GM19324 (cell line): ENCODE measurements around the gene PIGA.
"Not testable (repeated sequence)": the region's sequence is repeated elsewhere in the genome, so short reads cannot be mapped to it uniquely, and the experiment has no call there.

Experiments
- ATAC-seq: cut with Tn5 transposase; IDR thresholded peaks from one replicate; pipeline ENCODE4 v1.9.1; 2021; ENCODE audit warnings: mild to moderate bottlenecking, moderate library complexity; ENCODE audit not compliant: unreplicated experiment, low FRiP score

The PIGA gene

DNA sequence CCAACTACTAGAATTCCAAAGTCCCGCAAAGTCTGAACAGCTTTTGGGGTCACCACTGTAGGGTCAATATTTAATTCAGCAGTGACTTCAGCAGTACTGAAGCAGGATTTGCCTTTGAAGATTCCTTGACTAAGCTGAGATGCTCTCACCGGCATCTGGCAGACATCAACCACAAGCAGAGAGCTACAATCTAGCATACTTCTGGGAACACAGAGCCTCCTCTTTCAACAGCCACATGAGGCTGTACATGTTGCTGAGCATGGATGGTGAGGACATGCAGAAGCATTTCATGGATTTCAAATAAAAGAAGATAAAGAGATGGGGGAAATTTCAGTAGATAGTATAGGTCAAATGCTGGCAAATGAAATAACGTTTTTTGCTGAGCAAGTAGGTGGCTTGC lies 13.3 kb downstream of the PIGA start:
- ATAC-seq, result no peak

DNA sequence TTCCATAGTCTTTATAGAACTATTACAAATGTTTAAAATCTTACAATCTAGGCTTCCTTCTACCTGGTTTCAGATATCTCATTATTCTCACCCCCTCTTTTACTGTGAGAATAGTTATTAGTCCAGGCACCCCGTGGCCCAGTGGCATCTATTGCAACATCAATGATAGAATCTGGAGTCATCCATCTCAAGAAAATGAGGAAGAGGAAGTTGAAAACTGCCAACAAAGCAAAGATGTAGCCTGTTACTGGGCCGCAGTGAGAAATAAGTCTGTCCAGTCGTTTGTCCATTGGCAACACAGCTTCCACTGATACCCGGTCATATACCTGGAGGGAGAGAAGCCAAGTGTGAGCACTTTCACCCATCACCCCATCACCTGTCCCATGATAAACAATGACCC lies 13.9 kb downstream of the PIGA start:
- ATAC-seq, result no peak

GRCh38 chrX:15320297-15320696 lies 15.0 kb downstream of the PIGA start:
- no peak for ATAC-seq

DNA sequence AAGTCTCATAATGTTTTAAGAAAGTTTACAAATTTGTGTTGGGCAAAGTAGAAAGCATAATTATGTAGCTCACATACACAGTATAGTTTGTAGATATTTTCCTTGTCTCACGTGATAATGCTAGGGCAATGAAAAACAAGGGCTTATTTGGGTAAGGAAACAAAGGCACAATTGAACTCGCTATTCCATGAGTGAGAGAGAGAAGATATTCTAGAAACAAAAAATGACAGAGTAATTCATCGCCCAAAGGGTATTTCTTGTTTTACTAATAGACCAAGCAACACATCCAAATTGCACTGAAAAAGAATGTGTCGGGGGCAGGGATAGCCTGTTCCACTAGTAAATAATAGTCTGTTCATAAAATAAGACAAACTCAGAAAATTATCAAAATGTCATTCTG lies 16.2 kb downstream of the PIGA start:
- no peak for ATAC-seq

- ATAC-seq, result no peak
These were observed 19.8 kb downstream of the PIGA start, which contains the start of gene ASB11 for GRCh38 chrX:15315509-15315908. Gene ASB11 (minus strand): TSS chrX:15315640. CDS start chrX:15315605, 35 bp downstream.

DNA sequence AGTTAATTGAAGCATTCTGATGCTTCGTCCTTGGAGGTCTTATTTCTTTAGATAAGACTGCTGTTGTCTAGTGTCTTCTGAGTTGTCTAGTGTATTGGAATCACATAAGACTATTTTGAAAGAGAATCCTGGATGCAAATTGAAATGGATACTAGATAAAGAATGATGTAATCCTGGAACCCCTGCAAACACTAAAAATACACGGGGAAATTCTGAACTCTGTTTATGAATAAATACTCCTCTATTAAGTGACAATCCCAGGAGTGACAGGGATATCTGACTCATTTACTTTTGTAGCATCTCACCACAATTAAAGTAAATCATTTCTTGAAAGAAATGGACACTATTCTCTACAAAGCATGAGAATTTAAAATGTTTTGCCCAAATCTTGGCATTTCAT lies 20.9 kb downstream of the PIGA start:
- ATAC-seq, result no peak

DNA sequence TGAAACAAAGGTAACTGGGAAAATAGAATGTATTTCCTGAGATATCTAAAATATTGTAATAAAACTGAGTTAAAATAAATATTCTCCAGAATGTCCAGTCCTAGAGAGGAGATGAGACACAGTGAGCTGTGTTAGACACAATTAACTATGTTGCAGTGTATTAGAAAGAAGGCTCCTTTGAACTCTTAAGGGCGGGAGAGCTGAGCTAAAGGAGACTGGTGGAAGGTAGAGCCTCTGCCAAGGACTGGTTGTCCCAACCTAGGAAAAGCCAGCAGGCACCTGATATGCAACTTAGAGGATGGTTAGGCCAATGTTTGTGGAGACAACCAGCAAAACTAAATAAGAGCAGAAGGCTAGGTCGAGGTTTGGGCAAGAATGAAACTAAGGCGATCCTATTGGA lies 24.2 kb downstream of the PIGA start:
- no peak for ATAC-seq

DNA sequence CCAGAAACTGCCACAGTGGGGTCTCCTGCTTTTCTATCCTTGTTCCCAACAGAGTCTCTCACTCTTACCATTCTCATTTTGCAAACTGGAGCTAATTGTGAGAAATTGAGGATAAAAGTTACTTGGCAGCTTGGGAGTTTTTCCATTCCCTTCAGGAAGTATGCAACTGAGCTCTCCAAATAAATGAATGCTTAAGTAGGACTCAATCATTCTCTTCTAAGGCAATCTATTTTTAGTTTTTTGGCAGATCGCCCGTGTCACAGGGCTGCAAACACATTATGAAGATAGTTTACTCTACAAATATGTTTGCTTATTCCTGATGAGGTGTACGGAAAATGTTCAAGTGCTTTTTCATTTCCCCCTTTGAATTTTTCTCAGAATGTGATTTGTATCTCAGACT lies 25.2 kb downstream of the PIGA start:
- ATAC-seq, result no peak

DNA sequence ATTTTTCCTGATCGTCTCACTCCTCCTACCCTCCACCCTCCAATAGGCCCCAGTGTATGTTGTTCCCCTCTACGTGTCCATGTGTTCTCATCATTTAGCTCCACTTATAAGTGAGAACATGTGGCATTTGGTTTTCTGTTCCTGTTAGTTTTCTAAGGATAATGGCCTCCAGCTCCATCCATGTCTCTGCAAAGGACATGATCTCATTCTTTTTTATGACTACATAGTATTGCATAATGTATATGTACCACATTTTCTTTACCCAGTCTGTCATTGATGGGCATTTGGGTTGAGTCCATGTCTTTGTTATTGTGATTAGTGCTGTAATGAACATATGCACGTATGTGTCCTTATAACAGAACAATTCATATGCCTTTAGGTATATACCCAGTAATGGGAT lies 29.4 kb downstream of the PIGA start:
- ATAC-seq, result not testable (repeated sequence)

- no peak for ATAC-seq
These were observed 33.4 kb downstream of the PIGA start for GRCh38 chrX:15301924-15302323.

GRCh38 chrX:15299941-15300851 lies 35.1 kb downstream of the PIGA start:
- ATAC-seq, result no peak

DNA sequence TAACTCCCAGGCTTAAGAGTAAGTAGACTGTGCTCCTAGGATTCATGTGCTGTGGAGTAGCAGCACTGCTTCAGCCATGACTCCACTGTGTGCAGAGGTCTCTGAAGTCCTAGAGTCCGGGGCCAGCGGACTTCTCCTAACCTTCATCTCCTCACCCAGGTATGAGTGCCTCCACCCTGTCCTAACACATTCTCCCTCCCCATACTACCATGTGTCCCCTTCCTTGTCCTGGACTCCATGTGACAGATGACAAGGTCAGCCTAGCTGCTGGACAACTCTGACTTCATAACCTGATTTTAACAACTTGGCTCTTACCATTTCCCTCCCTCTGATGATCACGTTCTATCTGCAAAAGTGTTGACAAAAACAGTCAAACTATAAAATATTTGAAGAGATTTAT lies 36.5 kb downstream of the PIGA start:
- ATAC-seq, result no peak

GRCh38 chrX:15298201-15298600 lies 37.1 kb downstream of the PIGA start:
- no peak for ATAC-seq

DNA sequence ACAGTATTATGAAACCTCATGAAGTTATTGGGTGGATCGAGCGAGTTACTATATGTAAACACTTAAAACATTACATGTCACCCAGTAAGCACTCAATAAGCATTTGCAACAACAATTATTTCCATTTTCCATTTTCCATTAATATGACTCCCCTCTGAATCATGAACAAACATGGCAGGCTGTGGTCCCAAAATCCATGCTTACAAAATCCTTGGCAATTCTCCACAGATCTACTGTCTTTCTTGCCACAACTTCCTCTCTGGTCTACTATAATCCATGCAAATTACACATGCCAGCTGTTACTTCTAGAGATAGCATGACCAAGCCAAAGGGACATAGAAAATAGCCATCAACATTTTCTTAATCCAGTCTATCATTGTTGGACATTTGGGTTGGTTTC lies 41.9 kb downstream of the PIGA start:
- no peak for ATAC-seq

- no peak for ATAC-seq
These were observed 42.5 kb downstream of the PIGA start for GRCh38 chrX:15292861-15293260.

GRCh38 chrX:15277604-15278003 lies 57.7 kb downstream of the PIGA start:
- no peak for ATAC-seq

DNA sequence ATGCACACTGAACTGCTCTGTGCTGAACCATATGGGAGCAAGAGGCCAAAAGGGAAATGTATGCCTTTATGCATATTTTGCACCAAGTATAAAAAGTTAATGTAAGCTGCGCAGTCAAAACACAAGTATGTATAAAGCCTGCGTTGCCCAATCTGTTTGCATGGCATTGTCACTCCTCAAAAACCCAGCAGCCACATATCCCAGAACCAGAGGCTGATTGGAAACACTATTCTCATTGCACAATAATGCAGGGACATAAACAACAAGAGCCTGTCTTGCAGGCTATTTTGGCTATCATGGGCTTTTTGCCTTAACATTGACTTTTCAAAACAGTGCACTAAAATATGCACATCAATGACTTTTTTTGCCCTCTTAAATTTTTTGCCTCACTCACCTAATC lies 60.4 kb downstream of the PIGA start:
- no peak for ATAC-seq

- ATAC-seq, result not testable (repeated sequence)
These were observed 62.0 kb downstream of the PIGA start for GRCh38 chrX:15273275-15273674.

GRCh38 chrX:15271757-15272156 lies 63.6 kb downstream of the PIGA start:
- ATAC-seq, result no peak

DNA sequence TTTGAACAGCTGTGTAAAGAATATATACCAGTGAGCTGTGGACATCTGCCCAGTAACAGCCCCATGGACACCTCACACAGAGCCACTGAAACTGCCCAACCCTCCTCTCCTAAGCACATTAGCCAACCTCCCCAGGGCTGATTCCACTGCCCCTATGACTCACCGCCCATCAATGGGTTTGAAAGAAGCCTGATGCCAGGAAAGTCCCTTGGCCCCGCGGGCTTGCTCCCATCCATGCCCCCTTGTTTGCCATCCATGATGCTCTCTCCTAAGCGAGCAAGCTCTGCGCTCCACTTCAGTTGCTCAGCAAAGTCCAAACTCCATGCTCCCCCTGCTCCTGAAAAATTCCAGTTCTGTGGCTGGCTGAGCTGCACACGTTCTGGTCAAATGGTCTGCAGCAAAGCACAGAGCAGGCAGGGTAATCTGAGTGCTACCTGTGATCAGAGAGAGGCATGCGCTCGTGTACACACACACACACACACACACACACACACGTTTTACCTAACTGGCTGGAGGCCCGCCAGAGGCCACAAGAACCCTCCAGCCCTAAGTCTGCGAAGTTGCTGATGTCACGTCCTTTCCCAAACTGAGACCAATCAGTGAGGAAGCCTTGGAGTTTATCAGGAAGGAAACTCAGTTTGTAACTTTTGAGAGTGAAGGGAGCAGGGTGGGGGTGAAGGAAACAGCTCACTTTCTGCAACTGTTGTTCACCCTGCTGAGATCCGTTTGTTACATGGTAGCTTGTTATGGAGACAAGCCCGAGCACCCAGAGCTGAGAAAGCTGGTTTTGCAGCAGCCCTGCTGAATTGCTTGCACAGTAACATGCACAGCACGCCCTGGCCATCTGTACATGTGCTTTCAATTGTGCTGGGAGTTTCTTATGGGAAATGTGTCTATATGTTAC lies 65.5 kb downstream of the PIGA start, which contains the start of gene ASB9:
ASB9 (minus strand) TSS at position 466 of the 904 bp plus-strand sequence; CDS start at position 257, 209 bp downstream.
- no peak for ATAC-seq
